GM23248 (cell line): Measurements from ENCODE around the gene TCOF1.

Experiments
- EZH2 ChIP-seq: fragments of 200-600 bp; sonication (generic); IDR thresholded peaks from 2 replicates; pipeline ENCODE4 v1.6.1; 2018; ENCODE audit warnings: antibody characterized with exemption, mild to moderate bottlenecking; ENCODE audit not compliant: insufficient read depth, poor library complexity, severe bottlenecking
- EZH2phosphoT487 ChIP-seq: fragments of 200-600 bp; sonication (generic); IDR thresholded peaks from 2 replicates; pipeline ENCODE4 v1.6.1; 2018; ENCODE audit warnings: antibody characterized with exemption, moderate library complexity, mild to moderate bottlenecking, low read depth; ENCODE audit not compliant: insufficient read depth

DNA sequence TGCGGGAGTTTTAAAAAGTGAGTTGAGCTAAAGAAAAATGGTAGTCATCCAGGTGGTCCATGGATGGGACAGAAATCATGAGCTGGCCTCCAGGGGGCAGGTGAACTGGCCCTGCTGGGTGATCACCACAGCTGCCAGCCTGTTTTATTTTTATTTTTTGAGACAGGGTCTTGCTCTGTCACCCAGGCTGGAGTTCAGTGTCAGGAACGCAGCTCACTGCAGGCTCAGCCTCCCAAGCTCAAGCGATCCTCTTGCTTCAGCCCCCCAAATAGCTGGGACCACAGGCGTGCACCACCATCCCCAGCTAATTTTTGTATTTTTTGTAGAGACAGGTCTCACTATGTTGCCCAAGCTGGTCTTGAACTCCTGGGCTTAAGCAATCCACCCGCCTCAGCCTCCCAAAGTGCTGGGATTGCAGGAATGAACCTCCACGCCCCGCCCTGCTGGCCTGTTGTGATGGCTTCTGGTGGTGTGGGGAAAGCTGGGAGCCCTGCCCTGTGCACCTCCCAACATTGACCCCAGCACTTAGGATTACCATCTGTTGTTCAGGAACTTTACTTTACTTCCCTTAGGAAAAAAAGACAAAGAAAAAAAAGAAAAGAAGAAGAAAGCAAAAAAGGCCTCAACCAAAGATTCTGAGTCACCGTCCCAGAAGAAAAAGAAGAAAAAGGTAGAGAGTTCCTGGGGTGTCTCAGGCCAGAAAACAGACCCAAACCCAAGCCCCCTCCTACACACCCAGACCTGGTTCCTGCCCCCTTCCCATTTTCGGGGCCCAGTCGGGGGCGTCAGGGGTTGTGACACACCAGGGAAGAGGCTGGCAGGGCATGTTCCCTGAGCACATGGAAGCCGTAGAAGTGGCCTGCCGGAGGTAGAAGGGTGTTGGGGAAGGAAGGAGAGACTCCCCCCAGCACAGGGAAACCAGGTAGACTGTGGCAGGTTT is 40.6 kb downstream of the TCOF1 start:
- TF ChIP-seq EZH2phosphoT487 (no peak), EZH2 (no peak)
